Suppressor macrophage treated with lipopolysaccharide for 4 hours (primary cell): ENCODE measurements around the gene NUP88.

ENCODE experiments used
- DNase-seq: peaks from one replicate; pipeline ENCODE4 v3.0.0-alpha.2; 2020

The NUP88 gene

GRCh38 chr17:5418858-5419355, 555 bp downstream of the NUP88 start:
- DNase-seq = peak; percentile 56

GRCh38 chr17:5416901-5417300, 2.6 kb downstream of the NUP88 start:
- DNase-seq = no peak

- peak; percentile 73 for DNase-seq
Measured at GRCh38 chr17:5413682-5414081, 5.8 kb downstream of the NUP88 start.

GRCh38 chr17:5410594-5411272, 8.7 kb downstream of the NUP88 start:
- DNase-seq = no peak

GRCh38 chr17:5408186-5408585, 11.3 kb downstream of the NUP88 start:
- no peak for DNase-seq

GRCh38 chr17:5405400-5405799, 14.1 kb downstream of the NUP88 start:
- DNase-seq = no peak

GRCh38 chr17:5399767-5400166, 19.7 kb downstream of the NUP88 start:
- DNase-seq = no peak

GRCh38 chr17:5396612-5397011, 22.9 kb downstream of the NUP88 start:
- no peak for DNase-seq

- no peak for DNase-seq
Measured at GRCh38 chr17:5391678-5392077, 27.8 kb downstream of the NUP88 start.

GRCh38 chr17:5381542-5381941, 37.9 kb downstream of the NUP88 start:
- no peak for DNase-seq

- DNase-seq = no peak
Measured at GRCh38 chr17:5380491-5381135, 38.8 kb downstream of the NUP88 start.

GRCh38 chr17:5379351-5380107, 39.9 kb downstream of the NUP88 start:
- DNase-seq = no peak

GRCh38 chr17:5378566-5379207, 40.8 kb downstream of the NUP88 start:
- no peak for DNase-seq

- DNase-seq = no peak
Measured at GRCh38 chr17:5373112-5373511, 46.4 kb downstream of the NUP88 start.

GRCh38 chr17:5370411-5370810, 49.1 kb downstream of the NUP88 start:
- DNase-seq = no peak

- DNase-seq = no peak
Measured at GRCh38 chr17:5365831-5366230, 53.6 kb downstream of the NUP88 start.

GRCh38 chr17:5364696-5365095, 54.8 kb downstream of the NUP88 start:
- DNase-seq = no peak

- peak; percentile 32 for DNase-seq
Measured at GRCh38 chr17:5364156-5364555, 55.3 kb downstream of the NUP88 start.

- no peak for DNase-seq
Measured at GRCh38 chr17:5362162-5362811, 57.2 kb downstream of the NUP88 start.

GRCh38 chr17:5361426-5361825, 58.0 kb downstream of the NUP88 start:
- no peak for DNase-seq

- DNase-seq = no peak
Measured at GRCh38 chr17:5355421-5356129, 63.9 kb downstream of the NUP88 start.

- no peak for DNase-seq
Measured at GRCh38 chr17:5354886-5355415, 64.5 kb downstream of the NUP88 start.
